Panc1 (cell line): ENCODE results near the gene POLR2F. TPM values are rescaled to one million over a fixed set of nuclear protein-coding genes. Genes with fewer than 3 reads are reported as not detected.

ENCODE experiments used
- ATAC-seq: fragments of 200-7000 bp; cut with Tn5 transposase; 2 replicates; pipeline ENCODE4 v1.9.1; 2020; ENCODE audit warnings: mild to moderate bottlenecking, moderate library complexity
- BruUV-seq: library from RNA; stranded (reverse); fragments of 400-500 nt; replicated peaks from 2 replicates; lab custom pipeline; 2021; lab: Mats Ljungman, UMichigan
- CTCF ChIA-PET: fragments of 300-600 bp; sonication (Branson Sonifier 250); formaldehyde crosslinking; loops from one replicate; lab custom pipeline; 2022; ENCODE audit warnings: antibody characterized with exemption; lab: Charles Lee
- POLR2A ChIA-PET: fragments of 300-600 bp; sonication (Branson Sonifier 250); formaldehyde crosslinking; loops from one replicate; lab custom pipeline; 2022; ENCODE audit warnings: antibody characterized with exemption; lab: Charles Lee
- DNase-seq: peaks from one replicate; pipeline ENCODE4 v3.0.0-alpha.2; 2010; ENCODE audit warnings: low read depth, low spot score
- H3K27ac ChIP-seq: 2 replicates; pipeline ENCODE4 v1.5.1; 2011; ENCODE audit warnings: mild to moderate bottlenecking, low read length, inconsistent platforms
- H3K27me3 ChIP-seq: fragments of 200-500 bp; sonication (Bioruptor generic); 2 replicates; pipeline ENCODE4 v1.6.0; 2014; ENCODE audit warnings: low read length, inconsistent platforms; ENCODE audit not compliant: control insufficient read depth, insufficient read depth
- H3K36me3 ChIP-seq: fragments of 200-500 bp; sonication (Bioruptor generic); 2 replicates; pipeline ENCODE4 v1.5.1; 2014; ENCODE audit warnings: inconsistent platforms, mild to moderate bottlenecking, low read length, moderate library complexity; ENCODE audit not compliant: control insufficient read depth, insufficient read depth
- H3K4me1 ChIP-seq: 2 replicates; pipeline ENCODE4 v1.5.1; 2011; ENCODE audit warnings: inconsistent platforms, mild to moderate bottlenecking, low read length, moderate library complexity; ENCODE audit not compliant: control insufficient read depth, insufficient read depth
- H3K4me3 ChIP-seq, 2 experiments: 2 replicates each; pipeline ENCODE4 v1.5.1; 2011 to 2012; ENCODE audit warnings: low read depth in 2 of 2, low read length in 2 of 2, mild to moderate bottlenecking in 2 of 2, inconsistent platforms in 1 of 2, moderate library complexity in 1 of 2
- H3K9me3 ChIP-seq: fragments of 200-500 bp; sonication (Bioruptor generic); 2 replicates; pipeline ENCODE4 v1.5.1; 2014; ENCODE audit warnings: low read depth, mild to moderate bottlenecking, inconsistent platforms, low read length, moderate library complexity; ENCODE audit not compliant: control insufficient read depth, insufficient read depth
- POLR2AphosphoS5 ChIP-seq: IDR thresholded peaks from 2 replicates; pipeline ENCODE4 v1.6.1; 2012; ENCODE audit warnings: mild to moderate bottlenecking, low read depth, low read length, moderate library complexity
- SIN3A ChIP-seq: IDR thresholded peaks from 2 replicates; pipeline ENCODE4 v1.6.1; 2012; ENCODE audit warnings: low read depth, mild to moderate bottlenecking, low read length, moderate library complexity, borderline replicate concordance; ENCODE audit not compliant: insufficient read depth
- TCF7L2 ChIP-seq: IDR thresholded peaks from 2 replicates; pipeline ENCODE4 v1.6.1; 2011; ENCODE audit warnings: mild to moderate bottlenecking, low read depth, low read length, inconsistent platforms
- in situ Hi-C: cut with HindIII; loops from 2 replicates; pipeline ENCODE4 v1.10.0; 2016; ENCODE audit warnings: low sequenced_read_pairs, low pct_unique_long_range_greater_than_20kb
- intact Hi-C: fragments of 100-400 bp; cut with micrococcal nuclease; formaldehyde crosslinking; loops from one replicate; pipeline ENCODE4 v1.10.0; 2022; ENCODE audit not compliant: unreplicated experiment
- total RNA-seq: library from RNA; stranded (reverse); gene quantifications from one replicate; pipeline ENCODE4 v1.2.1, GENCODE V29; 2021; ENCODE audit not compliant: unreplicated experiment
- TF ChIP-seq, protein P1 (sequence below), 2 experiments: IDR thresholded peaks; 2 replicates each; pipeline ENCODE4 v1.6.1; 2011 to 2012; ENCODE audit warnings: low read depth in 2 of 2, control low read depth in 1 of 2, low read length in 1 of 2, mild to moderate bottlenecking in 1 of 2, moderate library complexity in 1 of 2; ENCODE audit not compliant: insufficient read depth in 1 of 2
- TF ChIP-seq, protein P2 (sequence below): fragments of 450-650 bp; IDR thresholded peaks from 2 replicates; pipeline ENCODE4 v1.5.1; 2017; ENCODE audit warnings: mild to moderate bottlenecking

POLR2F gene
- total RNA-seq, 1 experiment from 2014 or later: 89.7 TPM

DNA sequence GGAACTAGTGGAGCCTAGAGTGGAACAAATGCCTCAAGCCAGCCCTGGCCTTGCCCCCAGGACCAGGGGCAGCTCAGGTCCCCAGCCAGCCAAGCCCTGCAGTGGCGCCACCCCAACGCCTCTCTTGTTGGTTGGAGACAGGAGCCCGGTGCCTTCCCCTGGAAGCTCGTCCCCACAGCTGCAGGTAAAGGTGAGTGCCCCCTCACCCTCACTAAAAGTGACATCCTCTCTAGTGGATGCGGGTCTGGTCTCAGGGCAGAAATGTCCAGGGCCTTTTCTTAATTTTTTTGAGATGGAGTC, 25.9 kb upstream of the POLR2F start:
- in situ Hi-C loops: no loop called here

DNA sequence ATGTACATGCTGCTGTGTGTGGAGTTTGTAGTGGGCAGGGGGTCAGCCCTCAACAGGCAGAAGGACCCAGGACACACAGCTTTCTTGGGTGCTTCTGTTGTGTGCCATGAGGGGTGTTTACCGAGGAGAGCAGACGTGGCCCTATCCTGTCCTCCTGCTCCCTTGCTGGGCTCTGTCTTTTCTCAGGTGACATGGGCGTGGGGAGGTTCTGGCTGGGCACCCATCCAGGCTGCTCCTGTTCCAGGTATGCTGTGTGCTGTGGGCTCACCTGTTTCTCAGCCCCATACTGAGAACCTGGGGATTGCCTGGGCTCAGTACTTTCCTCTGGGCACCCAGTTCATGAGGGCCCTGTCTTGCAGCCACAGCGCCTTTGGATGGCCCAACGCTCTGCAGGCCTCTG, 24.1 kb upstream of the POLR2F start:
- intact Hi-C loops (no loop called here), in situ Hi-C loops (no loop called here)
- no peak overlapping the region for H3K27ac ChIP-seq
- H3K4me1 ChIP-seq: peaks cover 11% of the 10 kb centered on the region
- no peak for DNase-seq
- ChIA-PET CTCF (no interaction called here), POLR2A (no interaction called here)
- H3K4me3 ChIP-seq: no peak overlapping the region
- TF ChIP-seq POLR2AphosphoS5 (no peak), SIN3A (no peak), TCF7L2 (no peak)
- TF ChIP-seq, protein P1, sequence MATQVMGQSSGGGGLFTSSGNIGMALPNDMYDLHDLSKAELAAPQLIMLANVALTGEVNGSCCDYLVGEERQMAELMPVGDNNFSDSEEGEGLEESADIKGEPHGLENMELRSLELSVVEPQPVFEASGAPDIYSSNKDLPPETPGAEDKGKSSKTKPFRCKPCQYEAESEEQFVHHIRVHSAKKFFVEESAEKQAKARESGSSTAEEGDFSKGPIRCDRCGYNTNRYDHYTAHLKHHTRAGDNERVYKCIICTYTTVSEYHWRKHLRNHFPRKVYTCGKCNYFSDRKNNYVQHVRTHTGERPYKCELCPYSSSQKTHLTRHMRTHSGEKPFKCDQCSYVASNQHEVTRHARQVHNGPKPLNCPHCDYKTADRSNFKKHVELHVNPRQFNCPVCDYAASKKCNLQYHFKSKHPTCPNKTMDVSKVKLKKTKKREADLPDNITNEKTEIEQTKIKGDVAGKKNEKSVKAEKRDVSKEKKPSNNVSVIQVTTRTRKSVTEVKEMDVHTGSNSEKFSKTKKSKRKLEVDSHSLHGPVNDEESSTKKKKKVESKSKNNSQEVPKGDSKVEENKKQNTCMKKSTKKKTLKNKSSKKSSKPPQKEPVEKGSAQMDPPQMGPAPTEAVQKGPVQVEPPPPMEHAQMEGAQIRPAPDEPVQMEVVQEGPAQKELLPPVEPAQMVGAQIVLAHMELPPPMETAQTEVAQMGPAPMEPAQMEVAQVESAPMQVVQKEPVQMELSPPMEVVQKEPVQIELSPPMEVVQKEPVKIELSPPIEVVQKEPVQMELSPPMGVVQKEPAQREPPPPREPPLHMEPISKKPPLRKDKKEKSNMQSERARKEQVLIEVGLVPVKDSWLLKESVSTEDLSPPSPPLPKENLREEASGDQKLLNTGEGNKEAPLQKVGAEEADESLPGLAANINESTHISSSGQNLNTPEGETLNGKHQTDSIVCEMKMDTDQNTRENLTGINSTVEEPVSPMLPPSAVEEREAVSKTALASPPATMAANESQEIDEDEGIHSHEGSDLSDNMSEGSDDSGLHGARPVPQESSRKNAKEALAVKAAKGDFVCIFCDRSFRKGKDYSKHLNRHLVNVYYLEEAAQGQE (IDR thresholded peaks at IDR 0.05; ENCODE audit: insufficient read depth in 1 of 2, low read depth in 2 of 2, low read length in 1 of 2): no peak
- TF ChIP-seq, protein P2, sequence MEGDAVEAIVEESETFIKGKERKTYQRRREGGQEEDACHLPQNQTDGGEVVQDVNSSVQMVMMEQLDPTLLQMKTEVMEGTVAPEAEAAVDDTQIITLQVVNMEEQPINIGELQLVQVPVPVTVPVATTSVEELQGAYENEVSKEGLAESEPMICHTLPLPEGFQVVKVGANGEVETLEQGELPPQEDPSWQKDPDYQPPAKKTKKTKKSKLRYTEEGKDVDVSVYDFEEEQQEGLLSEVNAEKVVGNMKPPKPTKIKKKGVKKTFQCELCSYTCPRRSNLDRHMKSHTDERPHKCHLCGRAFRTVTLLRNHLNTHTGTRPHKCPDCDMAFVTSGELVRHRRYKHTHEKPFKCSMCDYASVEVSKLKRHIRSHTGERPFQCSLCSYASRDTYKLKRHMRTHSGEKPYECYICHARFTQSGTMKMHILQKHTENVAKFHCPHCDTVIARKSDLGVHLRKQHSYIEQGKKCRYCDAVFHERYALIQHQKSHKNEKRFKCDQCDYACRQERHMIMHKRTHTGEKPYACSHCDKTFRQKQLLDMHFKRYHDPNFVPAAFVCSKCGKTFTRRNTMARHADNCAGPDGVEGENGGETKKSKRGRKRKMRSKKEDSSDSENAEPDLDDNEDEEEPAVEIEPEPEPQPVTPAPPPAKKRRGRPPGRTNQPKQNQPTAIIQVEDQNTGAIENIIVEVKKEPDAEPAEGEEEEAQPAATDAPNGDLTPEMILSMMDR: no peak
- no peaks in the 10 kb centered on the region for H3K9me3 ChIP-seq
- H3K27me3 ChIP-seq: no peaks in the 10 kb centered on the region
- no peaks in the 10 kb centered on the region for H3K36me3 ChIP-seq
- no peak for ATAC-seq
- BruUV-seq: no TSS peak

More for the DNA sequence above, 25.9 kb upstream of the POLR2F start:
- no peak for DNase-seq
- no peak for ATAC-seq
- H3K27ac ChIP-seq: no peak overlapping the region
- TF ChIP-seq SIN3A (no peak), TCF7L2 (no peak), POLR2AphosphoS5 (no peak)
- TF ChIP-seq, protein P1 (IDR thresholded peaks at IDR 0.05; ENCODE audit: insufficient read depth in 1 of 2, low read depth in 2 of 2, low read length in 1 of 2): no peak
- TF ChIP-seq, protein P2: no peak
- no peaks in the 10 kb centered on the region for H3K27me3 ChIP-seq
- CTCF ChIA-PET: no interaction called here
- H3K9me3 ChIP-seq: no peaks in the 10 kb centered on the region
- H3K4me1 ChIP-seq: no peaks in the 10 kb centered on the region
- H3K36me3 ChIP-seq: no peaks in the 10 kb centered on the region
- no peak overlapping the region for H3K4me3 ChIP-seq
- BruUV-seq: no TSS peak
- intact Hi-C loops: no loop called here
- POLR2A ChIA-PET: no interaction called here
